IMR-90 (cell line): ENCODE measurements around the gene KIRREL1. TPM values are rescaled to one million over a fixed set of nuclear protein-coding genes. Genes with fewer than 3 reads are reported as not detected.

Experiments used
- ATAC-seq: fragments of 200-7000 bp; cut with Tn5 transposase; 2 replicates; pipeline ENCODE4 v1.9.1; 2020; ENCODE audit warnings: low read depth, mild to moderate bottlenecking, moderate library complexity
- BruUV-seq: library from RNA; stranded (reverse); fragments of 400-500 nt; replicated peaks from 2 replicates; lab custom pipeline; 2021; lab: Mats Ljungman, UMichigan
- CTCF ChIA-PET: fragments of 300-600 bp; formaldehyde crosslinking; extraction: SDS; loops from one replicate; lab custom pipeline; 2021; ENCODE audit warnings: antibody characterized with exemption; lab: Yijun Ruan, JAX
- POLR2A ChIA-PET: fragments of 300-600 bp; sonication (Branson Sonifier 250); formaldehyde crosslinking; loops from one replicate; lab custom pipeline; 2022; ENCODE audit warnings: antibody characterized with exemption; ENCODE audit not compliant: unreplicated experiment; lab: Charles Lee
- DNase-seq: peaks from one replicate; pipeline ENCODE4 v3.0.0; 2013
- H2AFZ ChIP-seq: replicated peaks from 2 replicates; pipeline ENCODE3; 2013; ENCODE audit warnings: low read length, mild to moderate bottlenecking; ENCODE audit not compliant: poor library complexity
- H2AK5ac ChIP-seq: 2 replicates; pipeline ENCODE4 v1.6.1; 2013; ENCODE audit warnings: low read depth, low read length, inconsistent platforms
- H2AK9ac ChIP-seq: replicated peaks from 2 replicates; pipeline ENCODE3; 2013; ENCODE audit warnings: mild to moderate bottlenecking, low read depth, low read length, moderate library complexity; ENCODE audit not compliant: poor library complexity
- H2BK120ac ChIP-seq: 2 replicates; pipeline ENCODE4 v1.6.1; 2013; ENCODE audit warnings: low read depth, low read length, inconsistent platforms
- H2BK15ac ChIP-seq: 3 replicates; pipeline ENCODE4 v1.6.1; 2013; ENCODE audit warnings: low read depth, low read length, inconsistent platforms
- H2BK20ac ChIP-seq: 2 replicates; pipeline ENCODE4 v1.6.1; 2013; ENCODE audit warnings: low read depth, mild to moderate bottlenecking, inconsistent platforms, low read length, moderate library complexity
- H2BK5ac ChIP-seq: 2 replicates; pipeline ENCODE4 v1.6.1; 2013; ENCODE audit warnings: mild to moderate bottlenecking, low read depth, low read length, inconsistent platforms; ENCODE audit not compliant: poor library complexity, severe bottlenecking
- H3K14ac ChIP-seq: replicated peaks from 2 replicates; pipeline ENCODE4 v1.6.1; 2013; ENCODE audit warnings: low read depth, low read length, inconsistent platforms
- H3K18ac ChIP-seq: 2 replicates; pipeline ENCODE4 v1.6.1; 2013; ENCODE audit warnings: low read depth, low read length, control low read depth
- H3K23ac ChIP-seq: 2 replicates; pipeline ENCODE4 v1.6.1; 2013; ENCODE audit warnings: low read depth, low read length, inconsistent platforms
- H3K27ac ChIP-seq: 2 replicates; pipeline ENCODE4 v1.5.1; 2013; ENCODE audit warnings: mild to moderate bottlenecking, control low read depth, low read length; ENCODE audit not compliant: insufficient read depth
- H3K27me3 ChIP-seq: 2 replicates; pipeline ENCODE4 v1.6.1; 2013; ENCODE audit warnings: low read length; ENCODE audit not compliant: control insufficient read depth, insufficient read depth
- H3K36me3 ChIP-seq: 2 replicates; pipeline ENCODE4 v1.6.1; 2013; ENCODE audit warnings: low read length, mixed read lengths; ENCODE audit not compliant: control insufficient read depth, insufficient read depth
- H3K4ac ChIP-seq: 2 replicates; pipeline ENCODE4 v1.6.1; 2013; ENCODE audit warnings: low read depth, low read length, inconsistent platforms
- H3K4me1 ChIP-seq: 2 replicates; pipeline ENCODE4 v1.6.1; 2013; ENCODE audit warnings: low read length, mixed read lengths; ENCODE audit not compliant: control insufficient read depth, insufficient read depth
- H3K4me2 ChIP-seq: 2 replicates; pipeline ENCODE4 v1.6.1; 2013; ENCODE audit warnings: low read depth, mild to moderate bottlenecking, control low read depth, low read length, moderate library complexity
- H3K4me3 ChIP-seq: 2 replicates; pipeline ENCODE4 v1.5.1; 2013; ENCODE audit warnings: low read depth, mild to moderate bottlenecking, control low read depth, low read length, moderate library complexity; ENCODE audit not compliant: insufficient read depth
- H3K56ac ChIP-seq: 2 replicates; pipeline ENCODE4 v1.6.1; 2013; ENCODE audit warnings: low read length, inconsistent platforms; ENCODE audit not compliant: insufficient read depth; ENCODE audit errors: extremely low read depth
- H3K79me1 ChIP-seq, 2 experiments: 2 replicates each; pipeline ENCODE4 v1.6.1; 2013; ENCODE audit warnings: low read length in 2 of 2, inconsistent platforms in 1 of 2, low read depth in 1 of 2
- H3K9ac ChIP-seq: 2 replicates; pipeline ENCODE4 v1.6.1; 2013; ENCODE audit warnings: low read depth, low read length, control low read depth
- H3K9me1 ChIP-seq: 2 replicates; pipeline ENCODE4 v1.6.1; 2013; ENCODE audit warnings: low read length, inconsistent platforms; ENCODE audit not compliant: insufficient read depth
- H3K9me3 ChIP-seq: 2 replicates; pipeline ENCODE4 v1.6.1; 2013; ENCODE audit warnings: low read length; ENCODE audit not compliant: control insufficient read depth, insufficient read depth
- H4K20me1 ChIP-seq: 2 replicates; pipeline ENCODE4 v1.6.1; 2013; ENCODE audit warnings: low read length, inconsistent platforms; ENCODE audit not compliant: insufficient read depth
- H4K5ac ChIP-seq: 2 replicates; pipeline ENCODE4 v1.6.1; 2013; ENCODE audit warnings: mild to moderate bottlenecking, low read depth, low read length, control low read depth
- H4K8ac ChIP-seq, 2 experiments: 2 replicates each; pipeline ENCODE4 v1.6.1; 2013; ENCODE audit warnings: low read depth in 2 of 2, low read length in 2 of 2, control low read depth in 1 of 2, inconsistent platforms in 1 of 2
- H4K91ac ChIP-seq: 2 replicates; pipeline ENCODE4 v1.6.1; 2013; ENCODE audit warnings: low read depth, low read length, inconsistent platforms; ENCODE audit not compliant: insufficient read depth
- BHLHE40 ChIP-seq: fragments of 150-350 bp; IDR thresholded peaks from 2 replicates; pipeline ENCODE4 v1.6.1; 2016; ENCODE audit warnings: mild to moderate bottlenecking, low read depth, low read length
- CEBPB ChIP-seq: IDR thresholded peaks from 2 replicates; pipeline ENCODE4 v1.6.1; 2012; ENCODE audit warnings: low read depth, low read length, improper control_type of control experiment
- CHD1 ChIP-seq: IDR thresholded peaks from 2 replicates; pipeline ENCODE4 v1.6.1; 2012; ENCODE audit warnings: low read depth, low read length, improper control_type of control experiment
- CTCF ChIP-seq: conservative IDR thresholded peaks from 2 replicates; pipeline ENCODE4 v1.5.1; 2012; ENCODE audit warnings: mild to moderate bottlenecking, low read depth, low read length, improper control_type of control experiment
- ELK1 ChIP-seq: fragments of 150-350 bp; IDR thresholded peaks from 2 replicates; pipeline ENCODE4 v1.6.1; 2016; ENCODE audit warnings: low read depth, mild to moderate bottlenecking, low read length, moderate library complexity, borderline replicate concordance
- FOS ChIP-seq: fragments of 150-350 bp; IDR thresholded peaks from 2 replicates; pipeline ENCODE4 v1.6.1; 2016; ENCODE audit warnings: low read depth, low read length
- MAFK ChIP-seq: IDR thresholded peaks from 2 replicates; pipeline ENCODE4 v1.6.1; 2012; ENCODE audit warnings: low read depth, low read length, improper control_type of control experiment
- MXI1 ChIP-seq: IDR thresholded peaks from 2 replicates; pipeline ENCODE4 v1.6.1; 2012; ENCODE audit warnings: low read depth, mild to moderate bottlenecking, low read length, moderate library complexity, borderline replicate concordance
- NFE2L2 ChIP-seq: fragments of 150-350 bp; IDR thresholded peaks from 2 replicates; pipeline ENCODE4 v1.6.1; 2016; ENCODE audit warnings: low read depth, mild to moderate bottlenecking, low read length
- RAD21 ChIP-seq: IDR thresholded peaks from 2 replicates; pipeline ENCODE4 v1.6.1; 2012; ENCODE audit warnings: low read length, improper control_type of control experiment
- RCOR1 ChIP-seq: IDR thresholded peaks from 2 replicates; pipeline ENCODE4 v1.6.1; 2012; ENCODE audit warnings: mild to moderate bottlenecking, low read length, improper control_type of control experiment; ENCODE audit not compliant: insufficient replicate concordance
- RFX5 ChIP-seq: IDR thresholded peaks from 2 replicates; pipeline ENCODE4 v1.8.0; 2012; ENCODE audit warnings: low read depth, mild to moderate bottlenecking, low read length, moderate library complexity
- SMC3 ChIP-seq: fragments of 150-350 bp; IDR thresholded peaks from 2 replicates; pipeline ENCODE4 v1.6.1; 2016; ENCODE audit warnings: low read depth, mild to moderate bottlenecking, antibody characterized with exemption, low read length, moderate library complexity
- WGBS, 2 experiments: methylation state at CpG; one replicate each; pipeline versions ENCODE4 v1.1.5 to v1.1.7; 2013; ENCODE audit warnings: missing lambda C conversion rate in 2 of 2; ENCODE audit not compliant: insufficient read length in 1 of 2; ENCODE audit errors: extremely low coverage in 2 of 2; 5-methylcytosine and 5-hydroxymethylcytosine counted together
- dilution Hi-C: fragments of 300-500 bp; cut with HindIII; formaldehyde crosslinking; loops from one replicate; pipeline ENCODE4 v1.14.3; 2018; ENCODE audit warnings: low sequenced_read_pairs; ENCODE audit not compliant: unreplicated experiment
- in situ Hi-C: fragments of 300-500 bp; cut with MboI; formaldehyde crosslinking; loops from 3 replicates; pipeline ENCODE4 v1.14.3; 2019; ENCODE audit warnings: low sequenced_read_pairs, inconsistent platforms, mixed read lengths
- intact Hi-C: fragments of 100-400 bp; cut with micrococcal nuclease; formaldehyde crosslinking; loops from 2 replicates; pipeline ENCODE4 v1.10.0; 2022
- polyA plus RNA-seq, 3 experiments: library from polyadenylated mRNA; depleted of rRNA; stranded (reverse); fragments of >200 nt; gene quantifications; 2 replicates each; pipeline ENCODE4 v1.2.3, GENCODE V29; 2012; ENCODE audit warnings: low replicate concordance in 1 of 3
- total RNA-seq: library from RNA; depleted of rRNA; stranded (reverse); fragments of >200 nt; gene quantifications from 2 replicates; pipeline ENCODE4 v1.2.3, GENCODE V29; 2012

The KIRREL1 gene
- total and polyA plus RNA-seq, 2 of the 4 experiments (the other 2 are of a cell fraction), result 58.1 to 64.7 TPM

- TF ChIP-seq MAFK (no peak), MXI1 (no peak), FOS (no peak), NFE2L2 (no peak)
Observed at GRCh38 chr1:157992031-157992832, 1.2 kb upstream of the KIRREL1 start (continued).

- Histone ChIP-seq H3K23ac (0 out of 2 replicates have a peak overlapping the region, but pooled peaks have one; percentile 41), H2BK15ac (peak overlapping the region; percentile 93; the same call in 2 of the 3 replicates), H2AK5ac (peak overlapping the region; percentile 87), H3K27me3 (peaks cover 16% of the 10 kb centered on the region), H3K4me1 (peaks cover 10% of the 10 kb centered on the region), H3K4ac (peak overlapping the region; percentile 86), H4K20me1 (peaks cover 32% of the 10 kb centered on the region), H3K9me3 (no peaks in the 10 kb centered on the region), H2BK5ac (peak overlapping the region; percentile 50), H2AK9ac (peak overlapping the region; percentile 94), H2AFZ (peak overlapping the region; percentile 91), H3K27ac (peak overlapping the region; percentile 93), H3K4me3 (peak overlapping the region; percentile 95), H2BK120ac (peak overlapping the region; percentile 90), H4K8ac (peak overlapping the region; percentile 62 to 63; a peak in 3 of 4 replicates), H3K56ac (peak overlapping the region; percentile 43; the same call in 1 of the 2 replicates), H3K79me1 (peaks cover 0 to 37% of the 10 kb centered on the region in 2 experiments; a peak in 3 of 4 replicates), H2BK20ac (peak overlapping the region; percentile 61; the same call in 1 of the 2 replicates), H4K5ac (peak overlapping the region; percentile 25; the same call in 1 of the 2 replicates), H3K9me1 (peaks cover 15% of the 10 kb centered on the region), H3K36me3 (no peaks in the 10 kb centered on the region), H3K14ac (peak overlapping the region; percentile 70), H3K18ac (peak overlapping the region; percentile 48), H3K4me2 (peak overlapping the region; percentile 75), H3K9ac (peak overlapping the region; percentile 93), H4K91ac (peak overlapping the region; percentile 79)
- in situ Hi-C loops, result loop anchor here (5.0 kb wide), 1 partner anchor 40 kb away; no protein-coding TSS in a partner anchor
- intact Hi-C loops, result loop anchor here (1.0 to 2.0 kb wide), 6 partner anchors 24 to 133 kb away; no protein-coding TSS in a partner anchor
- BruUV-seq, result no TSS peak
- dilution Hi-C loops, result no loop called here
- DNase-seq (no peak), ATAC-seq (no peak)
- WGBS, 2 experiments, result no CpG with 5 or more reads among the region's 8 CpGs
- ChIA-PET POLR2A (no interaction called here), CTCF (interaction anchor here (0.6 to 5.1 kb wide), 29 partner anchors 9 to 132 kb away, joined by 3 to 35 read pairs (median 6); no protein-coding TSS in a partner anchor)
- TF ChIP-seq MXI1, result no peak
- TF ChIP-seq CHD1, result no peak
- TF ChIP-seq SMC3, result no peak
- no peak for TF ChIP-seq CEBPB
- no peak for TF ChIP-seq ELK1
- no peak for TF ChIP-seq CTCF
- TF ChIP-seq RFX5, result no peak
- no peak for TF ChIP-seq RCOR1
- TF ChIP-seq NFE2L2, result no peak
- no peak for TF ChIP-seq BHLHE40
- no peak for TF ChIP-seq RAD21
Observed at GRCh38 chr1:157992833-157993146, 655 bp upstream of the KIRREL1 start.
